ENCODE results near the gene EXOC2.

The EXOC2 gene

DNA sequence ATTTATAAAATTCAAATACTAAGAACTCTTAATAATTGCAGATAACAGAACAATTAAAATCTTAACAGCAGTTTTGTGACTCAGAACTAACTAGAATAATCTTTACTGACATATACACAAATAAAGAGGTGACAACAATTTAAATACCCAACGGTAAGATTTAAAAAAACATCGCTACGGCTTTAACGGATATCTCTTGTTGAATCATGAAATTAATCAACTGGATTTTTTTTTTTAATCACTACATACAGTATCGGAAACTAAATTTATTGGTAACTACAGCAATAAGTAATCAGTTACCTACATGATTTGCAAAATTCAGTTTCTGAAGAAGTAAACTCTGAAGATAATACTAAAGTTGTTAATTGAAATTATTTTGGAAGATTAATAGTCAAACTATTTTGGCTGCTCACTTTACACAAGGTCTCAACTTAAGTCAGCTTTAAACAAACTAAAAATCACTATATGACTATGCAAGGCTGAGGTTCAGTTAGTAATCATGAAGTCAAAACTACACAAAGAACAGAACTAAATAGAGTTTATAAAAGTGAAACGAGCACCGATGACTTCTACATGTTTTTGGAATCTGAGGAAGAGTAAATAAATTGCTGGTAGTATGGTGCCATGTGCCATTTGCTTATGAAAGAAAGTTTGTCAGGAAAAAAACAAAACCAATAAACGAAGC lies 164.8 kb downstream of the EXOC2 start (continued):
- TF ChIP-seq, protein P1, sequence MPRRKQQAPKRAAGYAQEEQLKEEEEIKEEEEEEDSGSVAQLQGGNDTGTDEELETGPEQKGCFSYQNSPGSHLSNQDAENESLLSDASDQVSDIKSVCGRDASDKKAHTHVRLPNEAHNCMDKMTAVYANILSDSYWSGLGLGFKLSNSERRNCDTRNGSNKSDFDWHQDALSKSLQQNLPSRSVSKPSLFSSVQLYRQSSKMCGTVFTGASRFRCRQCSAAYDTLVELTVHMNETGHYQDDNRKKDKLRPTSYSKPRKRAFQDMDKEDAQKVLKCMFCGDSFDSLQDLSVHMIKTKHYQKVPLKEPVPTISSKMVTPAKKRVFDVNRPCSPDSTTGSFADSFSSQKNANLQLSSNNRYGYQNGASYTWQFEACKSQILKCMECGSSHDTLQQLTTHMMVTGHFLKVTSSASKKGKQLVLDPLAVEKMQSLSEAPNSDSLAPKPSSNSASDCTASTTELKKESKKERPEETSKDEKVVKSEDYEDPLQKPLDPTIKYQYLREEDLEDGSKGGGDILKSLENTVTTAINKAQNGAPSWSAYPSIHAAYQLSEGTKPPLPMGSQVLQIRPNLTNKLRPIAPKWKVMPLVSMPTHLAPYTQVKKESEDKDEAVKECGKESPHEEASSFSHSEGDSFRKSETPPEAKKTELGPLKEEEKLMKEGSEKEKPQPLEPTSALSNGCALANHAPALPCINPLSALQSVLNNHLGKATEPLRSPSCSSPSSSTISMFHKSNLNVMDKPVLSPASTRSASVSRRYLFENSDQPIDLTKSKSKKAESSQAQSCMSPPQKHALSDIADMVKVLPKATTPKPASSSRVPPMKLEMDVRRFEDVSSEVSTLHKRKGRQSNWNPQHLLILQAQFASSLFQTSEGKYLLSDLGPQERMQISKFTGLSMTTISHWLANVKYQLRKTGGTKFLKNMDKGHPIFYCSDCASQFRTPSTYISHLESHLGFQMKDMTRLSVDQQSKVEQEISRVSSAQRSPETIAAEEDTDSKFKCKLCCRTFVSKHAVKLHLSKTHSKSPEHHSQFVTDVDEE (CRISPR knock-in tag; IDR thresholded peaks at IDR 0.05): no peak
- no peak for TF ChIP-seq RARB (CRISPR knock-in tag; IDR thresholded peaks at IDR 0.05)

- TF ChIP-seq CREB5 (CRISPR knock-in tag; IDR thresholded peaks at IDR 0.05; ENCODE audit: low read depth) (no peak), TCF4 (CRISPR knock-in tag; IDR thresholded peaks at IDR 0.05; ENCODE audit: borderline replicate concordance) (no peak), ISL1 (CRISPR knock-in tag; IDR thresholded peaks at IDR 0.05) (no peak)
- TF ChIP-seq, protein P2, sequence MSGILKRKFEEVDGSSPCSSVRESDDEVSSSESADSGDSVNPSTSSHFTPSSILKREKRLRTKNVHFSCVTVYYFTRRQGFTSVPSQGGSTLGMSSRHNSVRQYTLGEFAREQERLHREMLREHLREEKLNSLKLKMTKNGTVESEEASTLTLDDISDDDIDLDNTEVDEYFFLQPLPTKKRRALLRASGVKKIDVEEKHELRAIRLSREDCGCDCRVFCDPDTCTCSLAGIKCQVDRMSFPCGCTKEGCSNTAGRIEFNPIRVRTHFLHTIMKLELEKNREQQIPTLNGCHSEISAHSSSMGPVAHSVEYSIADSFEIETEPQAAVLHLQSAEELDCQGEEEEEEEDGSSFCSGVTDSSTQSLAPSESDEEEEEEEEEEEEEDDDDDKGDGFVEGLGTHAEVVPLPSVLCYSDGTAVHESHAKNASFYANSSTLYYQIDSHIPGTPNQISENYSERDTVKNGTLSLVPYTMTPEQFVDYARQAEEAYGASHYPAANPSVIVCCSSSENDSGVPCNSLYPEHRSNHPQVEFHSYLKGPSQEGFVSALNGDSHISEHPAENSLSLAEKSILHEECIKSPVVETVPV (CRISPR knock-in tag; IDR thresholded peaks at IDR 0.05): no peak
- ATAC-seq: no peak
Observed at GRCh38 chr6:524803-525202, 168.1 kb downstream of the EXOC2 start.

DNA sequence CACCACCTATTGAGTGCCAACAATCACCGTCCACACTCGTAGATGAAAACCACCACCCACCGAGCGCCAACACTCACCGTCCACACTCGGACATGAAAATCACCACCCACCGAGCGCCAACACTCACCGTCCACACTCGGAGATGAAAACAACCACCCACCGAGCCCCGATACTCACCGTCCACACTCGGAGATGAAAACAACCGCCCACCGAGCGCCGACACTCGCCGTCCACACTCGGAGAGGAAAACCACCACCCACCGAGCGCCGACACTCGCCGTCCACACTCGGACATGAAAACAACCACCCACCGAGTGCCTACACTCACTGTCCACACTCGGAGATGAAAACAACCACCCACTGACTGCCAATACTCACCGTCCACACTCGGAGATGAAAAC lies 172.1 kb downstream of the EXOC2 start:
- no peak for ATAC-seq
- no peak for TF ChIP-seq CREB5 (CRISPR knock-in tag; IDR thresholded peaks at IDR 0.05; ENCODE audit: low read depth)
- TF ChIP-seq TOX (CRISPR knock-in tag; IDR thresholded peaks at IDR 0.05; ENCODE audit: borderline replicate concordance): no peak
- no peak for TF ChIP-seq SNAI2 (CRISPR knock-in tag; IDR thresholded peaks at IDR 0.05)
- TF ChIP-seq ESRRG (CRISPR knock-in tag; IDR thresholded peaks at IDR 0.05): no peak

DNA sequence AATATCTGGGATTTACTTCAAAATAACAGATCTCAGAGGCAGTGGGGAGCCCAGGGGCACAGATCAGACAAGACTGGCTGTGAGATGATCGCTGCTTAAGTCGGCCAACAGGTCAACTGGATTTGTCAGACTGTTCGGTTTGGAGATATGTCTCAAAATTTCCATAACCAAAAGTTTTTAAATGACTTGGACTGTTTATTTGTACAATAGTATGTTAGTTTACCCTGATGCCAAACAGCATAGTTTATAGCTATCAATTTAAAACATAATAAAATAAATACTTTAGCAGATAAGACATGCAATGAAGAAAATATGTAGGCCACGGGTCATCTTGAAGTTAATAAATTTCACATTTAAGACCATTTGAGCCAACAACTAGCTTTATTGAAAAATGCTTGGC lies 174.7 kb downstream of the EXOC2 start:
- ATAC-seq: no peak
- TF ChIP-seq PPARA (CRISPR knock-in tag; IDR thresholded peaks at IDR 0.05; ENCODE audit: borderline replicate concordance) (no peak), ZC3H10 (CRISPR knock-in tag; IDR thresholded peaks at IDR 0.05) (no peak), ZFP30 (CRISPR knock-in tag; IDR thresholded peaks at IDR 0.05) (no peak)

- TF ChIP-seq, protein P2 (CRISPR knock-in tag; IDR thresholded peaks at IDR 0.05): no peak
- TF ChIP-seq ZNF565 (CRISPR knock-in tag; conservative IDR thresholded peaks at IDR 0.05; ENCODE audit: low read depth) (no peak), ZFP3 (CRISPR knock-in tag; IDR thresholded peaks at IDR 0.05) (no peak)
- no peak for ATAC-seq
Observed at GRCh38 chr6:516213-516612, 176.7 kb downstream of the EXOC2 start.

GRCh38 chr6:515267-515666 lies 177.7 kb downstream of the EXOC2 start:
- TF ChIP-seq, protein P2 (CRISPR knock-in tag; IDR thresholded peaks at IDR 0.05): no peak
- TF ChIP-seq ARNTL (CRISPR knock-in tag; IDR thresholded peaks at IDR 0.05; ENCODE audit: borderline replicate concordance, low read depth) (no peak), GLIS3 (CRISPR knock-in tag; IDR thresholded peaks at IDR 0.05) (no peak), ZNF8 (CRISPR knock-in tag; IDR thresholded peaks at IDR 0.05) (no peak), ESRRG (CRISPR knock-in tag; IDR thresholded peaks at IDR 0.05) (no peak), CSDC2 (CRISPR knock-in tag; IDR thresholded peaks at IDR 0.05) (no peak), ZC3H10 (CRISPR knock-in tag; IDR thresholded peaks at IDR 0.05) (no peak)
- no peak for ATAC-seq

All from SK-N-SH treated with all-trans-retinoic acid at 6 μM for 48 hours (cell line).